Colonic mucosa (tissue), 4 donors: Measurements from ENCODE around the gene CREBRF. TPM values are rescaled to one million over a fixed set of nuclear protein-coding genes. Genes with fewer than 3 reads are reported as not detected.

Source experiments
- DNase-seq: peaks from one replicate; pipeline ENCODE4 v3.0.0-alpha.2; 2020
- H3K27ac ChIP-seq: fragments of 200-600 bp; one replicate; pipeline ENCODE4 v1.8.0; 2021
- H3K27me3 ChIP-seq: fragments of 200-600 bp; one replicate; pipeline ENCODE4 v1.8.0; 2021
- H3K36me3 ChIP-seq: fragments of 200-600 bp; one replicate; pipeline ENCODE4 v1.8.0; 2021
- H3K4me1 ChIP-seq: fragments of 200-600 bp; one replicate; pipeline ENCODE4 v1.8.0; 2021; ENCODE audit warnings: mild to moderate bottlenecking
- H3K4me3 ChIP-seq: fragments of 200-600 bp; one replicate; pipeline ENCODE4 v1.8.0; 2021
- H3K9ac ChIP-seq, 2 donors: one replicate each; pipeline ENCODE4 v1.7.0; 2013; ENCODE audit warnings: control low read depth in 2 of 2, low read depth in 2 of 2, low read length in 2 of 2
- H3K9me3 ChIP-seq: fragments of 200-600 bp; one replicate; pipeline ENCODE4 v1.8.0; 2021
- CTCF ChIP-seq: fragments of 200-600 bp; IDR thresholded peaks from one replicate; pipeline ENCODE4 v1.8.0; 2022; ENCODE audit warnings: antibody characterized with exemption, mild to moderate bottlenecking
- intact Hi-C: fragments of 100-400 bp; cut with DNase I; formaldehyde crosslinking; loops from one replicate; pipeline ENCODE4 v1.14.1; 2022
- total RNA-seq, 2 donors: library from RNA; stranded (reverse); fragmentation: NEBNext Ultra II Directional in 1 of 2; extraction: Animal tissue kit (Norgen Biotek cat#: 25700) in 1 of 2; gene quantifications; one replicate each; pipeline ENCODE4 v1.2.1, GENCODE V29; 2021
- donor health status: healthy.
- donor health status: DM: no; HTN: no; CAD: no.
- donor health status: DM: no; HTN: no; CAD: no.

The CREBRF gene
- total RNA-seq, 2 donors from 2014 or later = 7.2 to 19.1 TPM

- Histone ChIP-seq H3K27ac (no peak overlapping the region), H3K9me3 (no peaks in the 10 kb centered on the region), H3K4me3 (no peak overlapping the region), H3K27me3 (no peaks in the 10 kb centered on the region), H3K36me3 (no peaks in the 10 kb centered on the region), H3K9ac (no peak overlapping the region), H3K4me1 (peaks cover 2% of the 10 kb centered on the region)
- no peak for TF ChIP-seq CTCF
- no peak for DNase-seq
- intact Hi-C loops = no loop called here
Measured at GRCh38 chr5:173018358-173018757, 37.8 kb upstream of the CREBRF start.

GRCh38 chr5:173020154-173020581 is 36.0 kb upstream of the CREBRF start:
- no peaks in the 10 kb centered on the region for H3K9me3 ChIP-seq
- H3K27me3 ChIP-seq = no peaks in the 10 kb centered on the region
- H3K9ac ChIP-seq = no peak overlapping the region
- DNase-seq = no peak
- H3K36me3 ChIP-seq = no peaks in the 10 kb centered on the region
- no peak for TF ChIP-seq CTCF
- no peaks in the 10 kb centered on the region for H3K4me1 ChIP-seq
- no peak overlapping the region for H3K27ac ChIP-seq
- no peak overlapping the region for H3K4me3 ChIP-seq
- intact Hi-C loops = no loop called here

- no peaks in the 10 kb centered on the region for H3K27me3 ChIP-seq
- no peak for DNase-seq
- intact Hi-C loops = no loop called here
- H3K4me1 ChIP-seq = no peaks in the 10 kb centered on the region
- no peaks in the 10 kb centered on the region for H3K36me3 ChIP-seq
- no peak for TF ChIP-seq CTCF
- no peaks in the 10 kb centered on the region for H3K9me3 ChIP-seq
- no peak overlapping the region for H3K27ac ChIP-seq
- H3K9ac ChIP-seq = no peak overlapping the region
- H3K4me3 ChIP-seq = no peak overlapping the region
Measured at GRCh38 chr5:173020643-173021042, 35.5 kb upstream of the CREBRF start.

GRCh38 chr5:173025651-173026050 is 30.5 kb upstream of the CREBRF start:
- no peak for DNase-seq
- intact Hi-C loops = no loop called here
- no peaks in the 10 kb centered on the region for H3K4me1 ChIP-seq
- no peaks in the 10 kb centered on the region for H3K27me3 ChIP-seq
- H3K9ac ChIP-seq = no peak overlapping the region
- no peaks in the 10 kb centered on the region for H3K36me3 ChIP-seq
- H3K4me3 ChIP-seq = no peak overlapping the region
- no peaks in the 10 kb centered on the region for H3K9me3 ChIP-seq
- TF ChIP-seq CTCF = no peak
- H3K27ac ChIP-seq = no peak overlapping the region

- Histone ChIP-seq H3K27ac (no peak overlapping the region), H3K36me3 (no peaks in the 10 kb centered on the region), H3K9ac (no peak overlapping the region), H3K9me3 (no peaks in the 10 kb centered on the region), H3K4me1 (no peaks in the 10 kb centered on the region), H3K4me3 (no peak overlapping the region), H3K27me3 (no peaks in the 10 kb centered on the region)
- DNase-seq = no peak
- intact Hi-C loops = no loop called here
- no peak for TF ChIP-seq CTCF
Measured at GRCh38 chr5:173027905-173028304, 28.2 kb upstream of the CREBRF start.
